ENCODE measurements around the gene MYCBPAP. TPM values are rescaled to one million over a fixed set of nuclear protein-coding genes. Genes with fewer than 3 reads are reported as not detected.

The MYCBPAP gene
- total and polyA plus RNA-seq, 4 donors: 0.73 to 6.4 (median 2.8) TPM

DNA sequence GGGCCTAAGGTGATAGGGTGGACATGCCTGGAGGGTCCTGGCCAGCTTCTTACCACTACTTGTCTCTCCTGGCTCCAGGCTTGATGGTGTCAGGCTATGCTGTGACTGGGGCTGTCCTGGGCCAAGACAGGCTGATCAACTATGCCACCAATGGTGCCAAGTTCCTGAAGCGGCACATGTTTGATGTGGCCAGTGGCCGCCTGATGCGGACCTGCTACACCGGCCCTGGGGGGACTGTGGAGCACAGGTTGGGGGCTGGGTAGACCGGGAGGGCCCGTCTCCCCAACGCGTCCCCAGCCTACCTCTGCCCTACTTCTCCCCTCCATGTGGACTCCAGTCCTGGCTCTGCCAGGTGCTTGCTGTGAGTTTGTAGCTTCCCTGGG, 43.2 kb downstream of the MYCBPAP start:
- Histone ChIP-seq H3K9me3 (ENCODE audit: control insufficient read depth in 4 of 4, insufficient read depth in 3 of 4, low read length in 3 of 4) (no peaks in the 10 kb centered on the region), H3K9ac (ENCODE audit: insufficient read depth in 1 of 2, low read length in 2 of 2) (no peak overlapping the region), H3K27me3 (ENCODE audit: control insufficient read depth in 3 of 3, insufficient read depth in 3 of 3, low read length in 2 of 3) (no peaks in the 10 kb centered on the region), H3K27ac (ENCODE audit: low read depth in 1 of 2, low read length in 1 of 2) (no peak overlapping the region), H3K4me1 (ENCODE audit: control insufficient read depth in 5 of 5, insufficient read depth in 5 of 5, low read length in 5 of 5) (peaks cover 0 to 14% (median 6%) of the 10 kb centered on the region in 5 donors), H3K4me3 (no peak overlapping the region), H3K36me3 (ENCODE audit: control insufficient read depth in 4 of 4, insufficient read depth in 4 of 4, low read length in 4 of 4) (peaks cover 0 to 14% (median 8%) of the 10 kb centered on the region in 4 donors)
- 96 to 98% methylated on average over 8 of the region's 8 CpGs for WGBS, 2 donors
- DNase-seq: no peak
- no peak for ATAC-seq (ENCODE audit: insufficient read depth, low FRiP score)
- TF ChIP-seq, protein P1, sequence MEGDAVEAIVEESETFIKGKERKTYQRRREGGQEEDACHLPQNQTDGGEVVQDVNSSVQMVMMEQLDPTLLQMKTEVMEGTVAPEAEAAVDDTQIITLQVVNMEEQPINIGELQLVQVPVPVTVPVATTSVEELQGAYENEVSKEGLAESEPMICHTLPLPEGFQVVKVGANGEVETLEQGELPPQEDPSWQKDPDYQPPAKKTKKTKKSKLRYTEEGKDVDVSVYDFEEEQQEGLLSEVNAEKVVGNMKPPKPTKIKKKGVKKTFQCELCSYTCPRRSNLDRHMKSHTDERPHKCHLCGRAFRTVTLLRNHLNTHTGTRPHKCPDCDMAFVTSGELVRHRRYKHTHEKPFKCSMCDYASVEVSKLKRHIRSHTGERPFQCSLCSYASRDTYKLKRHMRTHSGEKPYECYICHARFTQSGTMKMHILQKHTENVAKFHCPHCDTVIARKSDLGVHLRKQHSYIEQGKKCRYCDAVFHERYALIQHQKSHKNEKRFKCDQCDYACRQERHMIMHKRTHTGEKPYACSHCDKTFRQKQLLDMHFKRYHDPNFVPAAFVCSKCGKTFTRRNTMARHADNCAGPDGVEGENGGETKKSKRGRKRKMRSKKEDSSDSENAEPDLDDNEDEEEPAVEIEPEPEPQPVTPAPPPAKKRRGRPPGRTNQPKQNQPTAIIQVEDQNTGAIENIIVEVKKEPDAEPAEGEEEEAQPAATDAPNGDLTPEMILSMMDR (IDR thresholded peaks at IDR 0.05; ENCODE audit: control extremely low read depth, extremely low read depth): no peak

- no peak overlapping the region for H3K4me3 ChIP-seq
- ATAC-seq (ENCODE audit: insufficient read depth, low FRiP score) (no peak), DNase-seq (no peak)
- no peak overlapping the region for H3K27ac ChIP-seq (ENCODE audit: low read depth in 1 of 2, low read length in 1 of 2)
- TF ChIP-seq, protein P1 (IDR thresholded peaks at IDR 0.05; ENCODE audit: control extremely low read depth, extremely low read depth): no peak
- WGBS, 2 donors: 85 to 93% methylated on average over 12 of the region's 12 CpGs
- peaks cover 0 to 13% (median 6%) of the 10 kb centered on the region in 5 donors for H3K4me1 ChIP-seq (ENCODE audit: control insufficient read depth in 5 of 5, insufficient read depth in 5 of 5, low read length in 5 of 5)
- H3K36me3 ChIP-seq (ENCODE audit: control insufficient read depth in 4 of 4, insufficient read depth in 4 of 4, low read length in 4 of 4): peaks cover 0 to 14% (median 8%) of the 10 kb centered on the region in 4 donors
- H3K9ac ChIP-seq (ENCODE audit: insufficient read depth in 1 of 2, low read length in 2 of 2): no peak overlapping the region
- H3K9me3 ChIP-seq (ENCODE audit: control insufficient read depth in 4 of 4, insufficient read depth in 3 of 4, low read length in 3 of 4): no peaks in the 10 kb centered on the region
- no peaks in the 10 kb centered on the region for H3K27me3 ChIP-seq (ENCODE audit: control insufficient read depth in 3 of 3, insufficient read depth in 3 of 3, low read length in 2 of 3)
Observed at GRCh38 chr17:50551884-50552283, 43.6 kb downstream of the MYCBPAP start.

- no peak overlapping the region for H3K4me3 ChIP-seq
- TF ChIP-seq, protein P1 (IDR thresholded peaks at IDR 0.05; ENCODE audit: control extremely low read depth, extremely low read depth): no peak
- no peak for ATAC-seq (ENCODE audit: insufficient read depth, low FRiP score)
- peaks cover 0 to 2% (median 0%) of the 10 kb centered on the region in 3 donors for H3K27me3 ChIP-seq (ENCODE audit: control insufficient read depth in 3 of 3, insufficient read depth in 3 of 3, low read length in 2 of 3)
- no peaks in the 10 kb centered on the region for H3K9me3 ChIP-seq (ENCODE audit: control insufficient read depth in 4 of 4, insufficient read depth in 3 of 4, low read length in 3 of 4)
- WGBS, 2 donors: 94 to 96% methylated on average over 17 of the region's 17 CpGs
- H3K4me1 ChIP-seq (ENCODE audit: control insufficient read depth in 5 of 5, insufficient read depth in 5 of 5, low read length in 5 of 5): peaks cover 0 to 20% (median 4%) of the 10 kb centered on the region in 5 donors
- H3K36me3 ChIP-seq (ENCODE audit: control insufficient read depth in 4 of 4, insufficient read depth in 4 of 4, low read length in 4 of 4): peaks cover 0 to 14% (median 8%) of the 10 kb centered on the region in 4 donors
- no peak for DNase-seq
- no peak overlapping the region for H3K27ac ChIP-seq (ENCODE audit: low read depth in 1 of 2, low read length in 1 of 2)
- no peak overlapping the region for H3K9ac ChIP-seq (ENCODE audit: insufficient read depth in 1 of 2, low read length in 2 of 2)
Observed at GRCh38 chr17:50554201-50554600, 46.0 kb downstream of the MYCBPAP start.

DNA sequence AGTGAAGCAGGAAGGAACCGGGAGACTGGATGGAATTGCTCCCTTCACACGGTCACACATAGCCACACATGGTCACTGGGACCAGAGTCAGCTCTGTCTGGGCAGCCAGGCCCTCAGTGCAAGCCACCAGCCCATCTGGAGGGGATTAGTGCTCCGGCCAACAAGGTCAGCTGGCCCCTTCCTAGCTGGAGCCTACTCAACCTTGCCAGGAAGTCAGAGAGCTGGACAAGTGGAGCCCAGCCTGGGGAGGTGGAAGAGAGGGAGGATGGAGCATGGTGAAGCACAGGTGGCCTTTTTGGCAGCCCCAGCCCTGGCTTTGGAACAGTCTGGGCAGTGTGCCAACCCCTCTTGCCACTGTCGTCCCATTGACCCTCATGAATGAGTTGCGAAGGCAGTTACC, 48.6 kb downstream of the MYCBPAP start:
- DNase-seq (peak in 2 of 3 donors; percentile 29 to 49), ATAC-seq (ENCODE audit: insufficient read depth, low FRiP score) (no peak)
- H3K4me3 ChIP-seq: no peak overlapping the region
- peaks cover 0 to 14% (median 0%) of the 10 kb centered on the region in 3 donors for H3K27me3 ChIP-seq (ENCODE audit: control insufficient read depth in 3 of 3, insufficient read depth in 3 of 3, low read length in 2 of 3)
- H3K9me3 ChIP-seq (ENCODE audit: control insufficient read depth in 4 of 4, insufficient read depth in 3 of 4, low read length in 3 of 4): no peaks in the 10 kb centered on the region
- H3K36me3 ChIP-seq (ENCODE audit: control insufficient read depth in 4 of 4, insufficient read depth in 4 of 4, low read length in 4 of 4): peaks cover 0 to 14% (median 2%) of the 10 kb centered on the region in 4 donors
- H3K27ac ChIP-seq (ENCODE audit: low read depth in 1 of 2, low read length in 1 of 2): no peak overlapping the region
- H3K4me1 ChIP-seq (ENCODE audit: control insufficient read depth in 5 of 5, insufficient read depth in 5 of 5, low read length in 5 of 5): peaks cover 0 to 30% (median 16%) of the 10 kb centered on the region in 5 donors
- 67 to 71% methylated on average over 4 to 5 of the region's 5 CpGs for WGBS, 2 donors
- no peak overlapping the region for H3K9ac ChIP-seq (ENCODE audit: insufficient read depth in 1 of 2, low read length in 2 of 2)
- TF ChIP-seq, protein P1 (IDR thresholded peaks at IDR 0.05; ENCODE audit: control extremely low read depth, extremely low read depth): no peak
